ENCODE measurements around the gene INO80B. TPM values are rescaled to one million over a fixed set of nuclear protein-coding genes. Genes with fewer than 3 reads are reported as not detected.

The INO80B gene
- total and polyA plus RNA-seq, 2 of the 8 experiments (the other 6 are each of a cell fraction or from before 2014, with no cell fraction given): 3.9 to 18.5 TPM

DNA sequence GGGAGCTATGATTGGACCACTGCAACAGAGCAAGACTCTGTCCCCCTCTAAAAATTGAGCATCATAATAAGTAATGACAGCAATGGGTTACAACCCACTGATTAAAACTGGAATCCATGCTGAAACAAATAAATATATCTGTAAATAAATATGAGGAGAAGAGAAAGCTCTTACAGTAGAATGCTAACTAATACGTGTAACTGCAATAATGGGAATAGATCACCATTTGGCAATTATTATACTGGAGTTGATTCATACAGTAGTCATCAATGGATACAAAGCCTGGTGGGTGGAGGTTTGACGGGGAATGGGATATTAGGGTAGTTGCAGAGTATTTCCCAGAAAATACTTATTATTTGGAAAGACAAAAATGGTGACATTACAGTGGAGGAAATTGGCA is 6.1 kb upstream of the INO80B start:
- Histone ChIP-seq H4K8ac (ENCODE audit: extremely low read depth, insufficient read depth, low read length) (no peak overlapping the region), H3K23ac (ENCODE audit: insufficient read length) (no peak overlapping the region), H3K14ac (ENCODE audit: insufficient read length) (no peak overlapping the region), H4K20me1 (replicated peaks in 1 of 2; ENCODE audit: control insufficient read depth in 1 of 2, insufficient read depth in 2 of 2, low read length in 2 of 2) (no peaks in the 10 kb centered on the region), H3K9ac (replicated peaks in 1 of 4; ENCODE audit: extremely low read depth in 1 of 4, low read depth in 3 of 4, low read length in 3 of 4) (no peak overlapping the region), H2AK5ac (ENCODE audit: low read depth, low read length) (no peak overlapping the region), H2BK120ac (replicated peaks; ENCODE audit: low read depth, low read length) (no peak overlapping the region), H3K9me3 (ENCODE audit: insufficient read depth in 2 of 2, low read depth in 1 of 2, low read length in 1 of 2) (no peaks in the 10 kb centered on the region), H3K4me1 (replicated peaks in 1 of 4; ENCODE audit: control insufficient read depth in 3 of 4, insufficient read depth in 4 of 4, low read length in 3 of 4) (no peaks in the 10 kb centered on the region), H2BK5ac (ENCODE audit: low read depth, low read length) (no peak overlapping the region), H2AFZ (ENCODE audit: low read length) (no peak overlapping the region), H4K5ac (ENCODE audit: insufficient read length, low read depth, low read length) (no peak overlapping the region), H3K27me3 (replicated peaks in 1 of 4; ENCODE audit: control insufficient read depth in 3 of 4, extremely low read depth in 1 of 4, insufficient read depth in 3 of 4, low read length in 3 of 4) (no peaks in the 10 kb centered on the region; a peak in 2 of 7 replicates), H3K4me2 (ENCODE audit: insufficient read depth in 1 of 2, low read depth in 2 of 2, low read length in 2 of 2) (no peak overlapping the region), H2BK20ac (ENCODE audit: low read length) (no peak overlapping the region), H3K23me2 (ENCODE audit: low read depth, low read length) (no peaks in the 10 kb centered on the region), H3K36me3 (ENCODE audit: control insufficient read depth in 2 of 4, insufficient read depth in 4 of 4, low read length in 3 of 4) (no peaks in the 10 kb centered on the region), H3K79me1 (ENCODE audit: low read depth, low read length) (no peaks in the 10 kb centered on the region; the same call in 1 of the 2 replicates), H4K91ac (replicated peaks; ENCODE audit: insufficient read length, low read length) (no peak overlapping the region), H3K4ac (replicated peaks; ENCODE audit: insufficient read length, low read depth, low read length) (no peak overlapping the region), H3K56ac (replicated peaks; ENCODE audit: insufficient read length, low read depth, low read length) (no peak overlapping the region), H2BK15ac (ENCODE audit: low read length) (no peak overlapping the region), H3K4me3 (ENCODE audit: extremely low read depth in 1 of 4, insufficient read depth in 2 of 4, low read depth in 3 of 4, low read length in 4 of 4) (no peak overlapping the region), H2BK12ac (ENCODE audit: low read depth, low read length) (no peak overlapping the region), H3K79me2 (ENCODE audit: control insufficient read depth in 1 of 2, insufficient read depth in 2 of 2, low read length in 2 of 2) (no peaks in the 10 kb centered on the region), H3K27ac (ENCODE audit: low read depth, low read length) (no peak overlapping the region), H3K18ac (ENCODE audit: extremely low read depth, low read length) (no peak overlapping the region)
- whole genome bisulfite sequencing, 2 experiments (ENCODE audit: extremely low coverage in 1 of 2, insufficient coverage in 1 of 2, insufficient read length in 1 of 2, insufficient replicate concordance in 2 of 2, low coverage in 1 of 2, low lambda C conversion rate in 2 of 2, missing lambda C conversion rate in 1 of 2): 83% methylated on average over 2 of the region's 2 CpGs; no CpG with 5 or more reads in 1 of the 2 experiments
- ChIA-PET CTCF (ENCODE audit: partially characterized antibody) (interaction anchor here (1.2 kb wide), 1 partner anchor 115 kb away, joined by 4 read pairs; no protein-coding TSS in a partner anchor), POLR2A (ENCODE audit: partially characterized antibody) (interaction anchor here (0.9 to 2.1 kb wide), 2 partner anchors 8 to 51 kb away, joined by 3 to 5 read pairs; partner anchors contain the start of gene LBX2)
- DNase-seq (ENCODE audit: low read depth in 1 of 2, low spot score in 2 of 2): no peak
- FAIRE-seq: no peak
- no peak for TF ChIP-seq SIX5 (IDR thresholded peaks at IDR 0.05; ENCODE audit: low read depth, low read length)
- TF ChIP-seq POLR2AphosphoS5 (IDR thresholded peaks at IDR 0.05; ENCODE audit: low read depth, low read length): no peak
- TF ChIP-seq SRF (IDR thresholded peaks at IDR 0.05; ENCODE audit: low read depth, low read length): no peak
